ENCODE results near the gene SNX33.
A peak's percentile ranks its signal among the peaks of the same experiment; 100 is the strongest.
"Not testable (repeated sequence)": the region's sequence is repeated elsewhere in the genome, so short reads cannot be mapped to it uniquely, and the experiment has no call there.

SNX33 gene

GRCh38 chr15:75663931-75664421, 16.3 kb downstream of the SNX33 start:
- DNase-seq = no peak

GRCh38 chr15:75666823-75667501, 19.2 kb downstream of the SNX33 start:
- DNase-seq = peak; percentile 51 to 66 (median 58)

GRCh38 chr15:75669191-75669878, 21.6 kb downstream of the SNX33 start:
- DNase-seq = no peak

- no peak for DNase-seq
Observed at GRCh38 chr15:75669879-75670212, 22.1 kb downstream of the SNX33 start.

- no peak for DNase-seq
Observed at GRCh38 chr15:75671730-75672602, 24.3 kb downstream of the SNX33 start.

GRCh38 chr15:75672646-75673425, 25.1 kb downstream of the SNX33 start:
- DNase-seq = no peak

- DNase-seq = no peak
Observed at GRCh38 chr15:75673426-75674235, 25.9 kb downstream of the SNX33 start.

GRCh38 chr15:75674366-75674765, 26.7 kb downstream of the SNX33 start:
- no peak for DNase-seq

- no peak for DNase-seq
Observed at GRCh38 chr15:75675579-75676404, 28.1 kb downstream of the SNX33 start.

- no peak for DNase-seq
Observed at GRCh38 chr15:75676688-75677464, 29.2 kb downstream of the SNX33 start.

- no peak for DNase-seq
Observed at GRCh38 chr15:75677465-75678323, 30.0 kb downstream of the SNX33 start.

GRCh38 chr15:75678324-75678690, 30.6 kb downstream of the SNX33 start:
- DNase-seq = not testable (repeated sequence)

- DNase-seq = no peak
Observed at GRCh38 chr15:75680007-75680789, 32.5 kb downstream of the SNX33 start.

GRCh38 chr15:75682181-75683135, 34.7 kb downstream of the SNX33 start:
- DNase-seq = no peak

GRCh38 chr15:75683646-75684312, 36.1 kb downstream of the SNX33 start:
- peak; percentile 69 to 80 (median 75) for DNase-seq

GRCh38 chr15:75684648-75685047, 36.9 kb downstream of the SNX33 start:
- no peak for DNase-seq

Data from suppressor macrophage treated with lipopolysaccharide for 1 hour (primary cell).